Breast epithelium (tissue), 4 donors: ENCODE measurements around the gene FHOD3. TPM values are rescaled to one million over a fixed set of nuclear protein-coding genes. Genes with fewer than 3 reads are reported as not detected.

Experiments
- DNase-seq, 2 donors: peaks; one replicate each; pipeline ENCODE4 v3.0.0-alpha.2; 2019; ENCODE audit warnings: low spot score in 2 of 2
- H3K27ac ChIP-seq, 2 donors: fragments of 200-600 bp; sonication (generic) in 1 of 2; one replicate each; pipeline ENCODE4 v1.5.1; 2016 to 2019; ENCODE audit warnings: mild to moderate bottlenecking in 1 of 2
- H3K27me3 ChIP-seq, 2 donors: fragments of 200-600 bp; sonication (generic) in 1 of 2; one replicate each; pipeline versions ENCODE4 v1.5.1 to v1.6.0; 2017 to 2019; ENCODE audit warnings: control low read depth in 1 of 2, mild to moderate bottlenecking in 1 of 2
- H3K36me3 ChIP-seq: fragments of 200-600 bp; one replicate; pipeline ENCODE4 v1.5.1; 2019
- H3K4me1 ChIP-seq, 2 donors: fragments of 200-600 bp; sonication (generic); one replicate each; pipeline ENCODE4 v1.5.1; 2016 to 2019; ENCODE audit warnings: control low read depth in 1 of 2
- H3K4me3 ChIP-seq, 3 donors: fragments of 200-600 bp; sonication (generic); 1 replicate in 2 of 3; 2 replicates in 1 of 3; pipeline ENCODE4 v1.5.1; 2016 to 2019; ENCODE audit warnings: mild to moderate bottlenecking in 3 of 3, moderate library complexity in 2 of 3
- H3K9me3 ChIP-seq, 2 donors: fragments of 200-600 bp; sonication (generic) in 1 of 2; one replicate each; pipeline ENCODE4 v1.5.1; 2016 to 2019; ENCODE audit warnings: control low read depth in 1 of 2
- POLR2A ChIP-seq: fragments of 450-650 bp; IDR thresholded peaks from one replicate; pipeline ENCODE4 v1.6.1; 2016; ENCODE audit warnings: antibody characterized with exemption, mild to moderate bottlenecking, moderate library complexity
- POLR2AphosphoS5 ChIP-seq, 3 donors: sonication (generic); formaldehyde crosslinking; IDR thresholded peaks; one replicate each; pipeline ENCODE4 v1.6.1; 2017; ENCODE audit warnings: antibody characterized with exemption in 3 of 3
- intact Hi-C: fragments of 100-400 bp; cut with DNase I; formaldehyde crosslinking; loops from one replicate; pipeline ENCODE4 v1.15.1; 2023; ENCODE audit warnings: low total_unique reads
- total RNA-seq, 3 donors: library from RNA; depleted of rRNA; stranded (reverse); fragments of >200 nt; gene quantifications; one replicate each; pipeline ENCODE4 v1.1.0, GENCODE V29; 2016
- TF ChIP-seq, protein P1 (sequence below), 3 donors: fragments of 450-650 bp; IDR thresholded peaks; one replicate each; pipeline ENCODE4 v1.5.1; 2016 to 2017; ENCODE audit warnings: antibody characterized with exemption in 3 of 3, mild to moderate bottlenecking in 3 of 3, moderate library complexity in 3 of 3

The FHOD3 gene
- total RNA-seq, 3 donors from 2014 or later: 1.9 to 13.1 (median 13.0) TPM

DNA sequence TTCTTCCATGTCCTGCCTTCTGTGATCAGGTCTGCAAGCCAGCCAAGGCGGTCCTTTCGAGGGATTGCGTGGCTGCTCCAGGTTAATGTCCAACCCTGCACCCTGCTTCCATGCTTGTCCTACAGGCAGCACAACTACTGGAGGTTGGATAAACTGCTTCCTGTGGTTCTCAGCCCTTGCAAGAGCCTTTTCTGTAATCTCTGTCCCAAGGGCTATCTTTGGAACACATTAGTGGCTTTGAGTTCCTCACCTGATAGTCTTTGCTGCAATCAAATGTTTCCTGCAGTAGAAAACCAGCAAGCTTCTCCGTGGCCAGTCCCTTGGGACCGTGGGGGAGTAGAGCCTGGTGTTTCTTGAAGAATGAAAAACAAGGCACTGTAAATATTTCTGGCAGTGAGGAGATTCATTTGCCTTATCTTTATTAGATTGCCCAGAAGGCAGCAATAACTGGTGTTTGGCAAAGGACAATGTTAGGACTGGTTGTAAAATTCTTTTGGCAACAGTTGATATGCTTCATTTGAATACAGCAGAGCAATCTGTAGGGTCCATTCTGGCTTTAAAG lies 214.4 kb downstream of the FHOD3 start:
- no peaks in the 10 kb centered on the region for H3K9me3 ChIP-seq
- intact Hi-C loops: no loop called here
- no peak overlapping the region for H3K27ac ChIP-seq
- no peaks in the 10 kb centered on the region for H3K4me1 ChIP-seq
- DNase-seq: no peak
- no peaks in the 10 kb centered on the region for H3K27me3 ChIP-seq
- TF ChIP-seq POLR2AphosphoS5 (IDR thresholded peaks at IDR 0.05) (no peak), POLR2A (no peak)
- TF ChIP-seq, protein P1, sequence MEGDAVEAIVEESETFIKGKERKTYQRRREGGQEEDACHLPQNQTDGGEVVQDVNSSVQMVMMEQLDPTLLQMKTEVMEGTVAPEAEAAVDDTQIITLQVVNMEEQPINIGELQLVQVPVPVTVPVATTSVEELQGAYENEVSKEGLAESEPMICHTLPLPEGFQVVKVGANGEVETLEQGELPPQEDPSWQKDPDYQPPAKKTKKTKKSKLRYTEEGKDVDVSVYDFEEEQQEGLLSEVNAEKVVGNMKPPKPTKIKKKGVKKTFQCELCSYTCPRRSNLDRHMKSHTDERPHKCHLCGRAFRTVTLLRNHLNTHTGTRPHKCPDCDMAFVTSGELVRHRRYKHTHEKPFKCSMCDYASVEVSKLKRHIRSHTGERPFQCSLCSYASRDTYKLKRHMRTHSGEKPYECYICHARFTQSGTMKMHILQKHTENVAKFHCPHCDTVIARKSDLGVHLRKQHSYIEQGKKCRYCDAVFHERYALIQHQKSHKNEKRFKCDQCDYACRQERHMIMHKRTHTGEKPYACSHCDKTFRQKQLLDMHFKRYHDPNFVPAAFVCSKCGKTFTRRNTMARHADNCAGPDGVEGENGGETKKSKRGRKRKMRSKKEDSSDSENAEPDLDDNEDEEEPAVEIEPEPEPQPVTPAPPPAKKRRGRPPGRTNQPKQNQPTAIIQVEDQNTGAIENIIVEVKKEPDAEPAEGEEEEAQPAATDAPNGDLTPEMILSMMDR (IDR thresholded peaks at IDR 0.05): no peak
- no peak overlapping the region for H3K4me3 ChIP-seq
- no peaks in the 10 kb centered on the region for H3K36me3 ChIP-seq

DNA sequence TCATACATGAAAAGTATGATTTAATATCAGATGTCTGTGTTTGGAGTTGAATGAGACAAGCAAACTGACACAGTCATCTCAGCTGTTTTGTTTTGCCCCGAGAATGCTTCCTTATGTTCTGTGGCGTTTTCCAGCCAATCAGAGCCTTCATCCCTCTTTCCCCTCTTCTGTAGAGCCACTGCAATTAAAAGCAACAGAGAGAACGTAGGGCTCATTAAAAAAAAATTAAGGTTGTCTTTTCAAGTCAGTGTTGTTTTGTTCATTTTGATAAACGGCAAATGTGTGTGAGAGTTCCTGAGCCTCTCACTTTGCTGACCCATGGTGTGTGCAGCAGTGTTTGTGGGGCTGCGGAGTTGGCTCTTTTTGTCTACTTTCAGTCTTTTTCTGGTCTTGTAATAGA lies 216.0 kb downstream of the FHOD3 start:
- H3K9me3 ChIP-seq: no peaks in the 10 kb centered on the region
- H3K27ac ChIP-seq: no peak overlapping the region
- intact Hi-C loops: no loop called here
- no peaks in the 10 kb centered on the region for H3K36me3 ChIP-seq
- H3K4me1 ChIP-seq: no peaks in the 10 kb centered on the region
- H3K4me3 ChIP-seq: no peak overlapping the region
- no peaks in the 10 kb centered on the region for H3K27me3 ChIP-seq
- no peak for DNase-seq
- no peak for TF ChIP-seq POLR2AphosphoS5 (IDR thresholded peaks at IDR 0.05)

DNA sequence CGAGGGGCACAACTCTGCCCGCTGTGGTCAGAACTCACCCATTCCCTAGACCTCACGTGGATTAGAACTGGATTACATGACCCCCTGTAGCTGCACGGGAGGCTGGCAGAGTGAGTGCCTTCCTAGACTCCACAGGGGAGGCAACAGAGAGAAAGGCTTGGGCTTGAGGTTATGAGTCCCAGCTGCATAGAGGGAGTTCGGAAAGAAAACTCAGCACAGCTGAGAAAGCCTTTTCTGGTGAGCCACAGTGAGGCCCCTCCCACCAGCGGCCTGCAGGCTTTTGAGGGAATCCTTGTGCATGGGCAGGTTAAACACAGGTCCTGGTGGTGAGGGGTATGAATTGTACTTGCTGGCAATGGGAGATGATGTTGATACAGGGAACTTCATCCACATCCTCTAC lies 217.3 kb downstream of the FHOD3 start:
- H3K9me3 ChIP-seq: no peaks in the 10 kb centered on the region
- H3K4me1 ChIP-seq: no peaks in the 10 kb centered on the region
- intact Hi-C loops: no loop called here
- H3K27me3 ChIP-seq: no peaks in the 10 kb centered on the region
- H3K27ac ChIP-seq: no peak overlapping the region
- no peak for DNase-seq
- no peaks in the 10 kb centered on the region for H3K36me3 ChIP-seq
- no peak for TF ChIP-seq POLR2AphosphoS5 (IDR thresholded peaks at IDR 0.05)
- TF ChIP-seq POLR2A: no peak
- TF ChIP-seq, protein P1 (IDR thresholded peaks at IDR 0.05): no peak
- no peak overlapping the region for H3K4me3 ChIP-seq

DNA sequence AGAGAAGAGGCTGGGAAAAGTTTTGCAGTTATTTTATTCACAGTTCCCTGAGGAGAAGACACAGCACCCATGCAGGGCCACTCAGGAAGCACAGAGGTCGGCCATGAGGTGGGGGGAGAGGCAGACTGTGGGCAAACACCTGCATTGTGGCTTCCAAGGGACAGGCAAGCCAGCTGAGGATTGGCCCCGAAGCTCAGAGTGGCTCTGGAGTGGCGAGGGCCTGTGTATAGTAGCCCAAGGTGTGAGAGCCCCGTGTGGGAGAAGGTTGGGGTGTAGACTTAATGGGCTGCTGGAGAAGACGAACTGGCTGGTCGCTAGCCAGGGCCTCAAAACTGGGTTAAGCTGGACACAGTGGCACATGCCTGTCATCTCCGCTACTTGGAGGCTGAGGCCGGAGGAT lies 218.7 kb downstream of the FHOD3 start:
- no peak overlapping the region for H3K4me3 ChIP-seq
- no peaks in the 10 kb centered on the region for H3K4me1 ChIP-seq
- DNase-seq: no peak
- no peak for TF ChIP-seq POLR2A
- no peak for TF ChIP-seq POLR2AphosphoS5 (IDR thresholded peaks at IDR 0.05)
- TF ChIP-seq, protein P1 (IDR thresholded peaks at IDR 0.05): no peak
- H3K9me3 ChIP-seq: no peaks in the 10 kb centered on the region
- no peaks in the 10 kb centered on the region for H3K36me3 ChIP-seq
- intact Hi-C loops: no loop called here
- no peak overlapping the region for H3K27ac ChIP-seq
- no peaks in the 10 kb centered on the region for H3K27me3 ChIP-seq

DNA sequence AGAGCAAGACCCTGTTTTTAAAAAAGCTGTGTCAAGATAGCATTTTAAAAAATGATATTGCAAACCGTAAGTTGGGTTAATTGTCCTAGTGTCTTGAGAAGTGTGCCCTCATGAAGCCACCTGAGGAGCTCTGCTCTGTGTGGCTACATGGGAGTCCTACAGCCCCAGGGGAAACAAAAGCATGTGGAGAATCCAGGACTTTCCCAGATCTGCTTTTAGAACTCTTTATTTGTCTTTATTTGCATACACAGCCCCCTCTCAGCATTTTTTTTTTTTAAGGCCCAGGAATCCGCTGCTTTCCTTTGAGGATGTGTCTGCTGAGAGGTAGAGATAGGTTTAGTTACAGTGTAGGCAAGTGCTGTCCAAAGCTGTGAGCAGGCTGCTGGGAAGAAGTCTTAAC lies 219.2 kb downstream of the FHOD3 start:
- intact Hi-C loops: no loop called here
- Histone ChIP-seq H3K4me3 (no peak overlapping the region), H3K9me3 (no peaks in the 10 kb centered on the region), H3K27me3 (no peaks in the 10 kb centered on the region), H3K36me3 (no peaks in the 10 kb centered on the region), H3K4me1 (no peaks in the 10 kb centered on the region), H3K27ac (no peak overlapping the region)
- TF ChIP-seq, protein P1 (IDR thresholded peaks at IDR 0.05): no peak
- TF ChIP-seq POLR2AphosphoS5 (IDR thresholded peaks at IDR 0.05): no peak
- TF ChIP-seq POLR2A: no peak
- no peak for DNase-seq

DNA sequence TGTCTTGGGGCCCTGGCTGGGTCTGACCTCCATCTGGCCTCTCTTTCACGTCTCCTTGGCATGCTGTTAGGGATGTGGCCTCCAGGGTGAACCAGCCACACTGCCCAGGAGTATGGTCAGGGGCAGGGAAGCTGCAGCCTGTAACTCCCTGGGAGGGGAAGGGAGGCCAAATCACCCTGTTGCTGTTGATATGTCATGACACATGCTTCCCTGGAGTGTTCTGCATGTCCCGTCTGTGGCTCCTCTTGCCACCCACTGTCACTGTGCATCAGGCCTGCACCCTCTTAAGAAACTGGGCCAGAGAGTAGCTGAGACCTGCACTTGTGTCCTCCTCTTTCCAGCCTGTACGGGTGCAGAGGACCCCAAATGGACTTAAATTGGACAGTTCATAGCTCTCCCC lies 221.3 kb downstream of the FHOD3 start:
- DNase-seq: no peak
- H3K4me3 ChIP-seq: no peak overlapping the region
- H3K27me3 ChIP-seq: no peaks in the 10 kb centered on the region

More for the DNA sequence above, 221.3 kb downstream of the FHOD3 start:
- intact Hi-C loops: no loop called here
- H3K9me3 ChIP-seq: no peaks in the 10 kb centered on the region
- no peak overlapping the region for H3K27ac ChIP-seq
- TF ChIP-seq POLR2A (no peak), POLR2AphosphoS5 (IDR thresholded peaks at IDR 0.05) (no peak)
- TF ChIP-seq, protein P1 (IDR thresholded peaks at IDR 0.05): no peak
- no peaks in the 10 kb centered on the region for H3K36me3 ChIP-seq
- no peaks in the 10 kb centered on the region for H3K4me1 ChIP-seq
